Peyer's patch (tissue), 4 donors: ENCODE measurements around the gene PHEX. TPM values are rescaled to one million over a fixed set of nuclear protein-coding genes. Genes with fewer than 3 reads are reported as not detected.

ENCODE experiments used
- DNase-seq, 3 donors: peaks; one replicate each; pipeline ENCODE4 v3.0.0-alpha.2; 2017 to 2019
- H3K27ac ChIP-seq, 4 donors: fragments of 200-600 bp; sonication (generic); one replicate each; pipeline ENCODE4 v1.5.1; 2016 to 2019
- H3K27me3 ChIP-seq, 2 donors: fragments of 200-600 bp; sonication (generic); one replicate each; pipeline ENCODE4 v1.5.1; 2019
- H3K36me3 ChIP-seq, 3 donors: fragments of 200-600 bp; sonication (generic); one replicate each; pipeline ENCODE4 v1.5.1; 2016 to 2019
- H3K4me1 ChIP-seq, 4 donors: fragments of 200-600 bp; sonication (generic); one replicate each; pipeline ENCODE4 v1.5.1; 2016 to 2019
- H3K4me3 ChIP-seq, 4 donors: fragments of 200-600 bp; sonication (generic); 1 replicate in 3 of 4; 2 replicates in 1 of 4; pipeline ENCODE4 v1.5.1; 2016 to 2019; ENCODE audit warnings: mild to moderate bottlenecking in 1 of 4
- H3K9me3 ChIP-seq, 4 donors: fragments of 200-600 bp; sonication (generic); one replicate each; pipeline ENCODE4 v1.5.1; 2016 to 2019; ENCODE audit warnings: mild to moderate bottlenecking in 1 of 4
- POLR2A ChIP-seq, 2 donors: fragments of 450-650 bp; IDR thresholded peaks; one replicate each; pipeline ENCODE4 v1.5.1; 2017; ENCODE audit warnings: antibody characterized with exemption in 2 of 2, mild to moderate bottlenecking in 2 of 2, moderate library complexity in 2 of 2
- total RNA-seq, 4 donors: library from RNA; depleted of rRNA; stranded (reverse); fragments of >200 nt; gene quantifications; one replicate each; pipeline ENCODE4 v1.1.0, GENCODE V29; 2016
- TF ChIP-seq, protein P1 (sequence below), 6 experiments: fragments of 450-650 bp in 4 of 6; fragments of 200-600 bp in 2 of 6; sonication (generic) in 1 of 6; IDR thresholded peaks; one replicate each; pipeline ENCODE4 v1.5.1; 2017 to 2019; ENCODE audit warnings: antibody characterized with exemption in 6 of 6, mild to moderate bottlenecking in 3 of 6, moderate library complexity in 1 of 6

Gene PHEX
- total RNA-seq, 4 donors from 2014 or later = 2.4 to 20.7 (median 8.7) TPM; not detected in 1

DNA sequence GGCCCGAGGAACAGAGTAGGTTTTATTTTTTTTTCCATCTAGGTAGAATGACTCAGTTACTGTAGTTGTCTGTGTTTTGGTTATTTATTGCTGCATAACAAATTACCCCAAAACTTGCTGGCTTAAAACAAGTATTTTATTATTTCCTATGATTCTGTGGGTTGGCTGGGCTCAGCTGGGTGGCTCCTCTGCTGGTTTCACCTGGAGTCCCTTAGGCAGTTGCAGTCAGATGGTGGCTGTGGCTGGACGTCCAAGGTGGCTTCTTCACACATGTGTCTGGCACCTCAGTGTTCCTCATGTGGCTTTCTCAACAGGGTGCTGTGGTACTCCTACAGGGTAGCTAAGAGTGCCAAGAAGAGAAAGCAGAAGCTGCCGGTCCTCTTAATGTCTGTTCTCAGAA, 115.8 kb downstream of the PHEX start:
- Histone ChIP-seq H3K4me3 (no peak overlapping the region), H3K4me1 (no peaks in the 10 kb centered on the region), H3K27ac (no peak overlapping the region), H3K36me3 (no peaks in the 10 kb centered on the region), H3K9me3 (no peaks in the 10 kb centered on the region), H3K27me3 (no peaks in the 10 kb centered on the region)
- TF ChIP-seq, protein P1, sequence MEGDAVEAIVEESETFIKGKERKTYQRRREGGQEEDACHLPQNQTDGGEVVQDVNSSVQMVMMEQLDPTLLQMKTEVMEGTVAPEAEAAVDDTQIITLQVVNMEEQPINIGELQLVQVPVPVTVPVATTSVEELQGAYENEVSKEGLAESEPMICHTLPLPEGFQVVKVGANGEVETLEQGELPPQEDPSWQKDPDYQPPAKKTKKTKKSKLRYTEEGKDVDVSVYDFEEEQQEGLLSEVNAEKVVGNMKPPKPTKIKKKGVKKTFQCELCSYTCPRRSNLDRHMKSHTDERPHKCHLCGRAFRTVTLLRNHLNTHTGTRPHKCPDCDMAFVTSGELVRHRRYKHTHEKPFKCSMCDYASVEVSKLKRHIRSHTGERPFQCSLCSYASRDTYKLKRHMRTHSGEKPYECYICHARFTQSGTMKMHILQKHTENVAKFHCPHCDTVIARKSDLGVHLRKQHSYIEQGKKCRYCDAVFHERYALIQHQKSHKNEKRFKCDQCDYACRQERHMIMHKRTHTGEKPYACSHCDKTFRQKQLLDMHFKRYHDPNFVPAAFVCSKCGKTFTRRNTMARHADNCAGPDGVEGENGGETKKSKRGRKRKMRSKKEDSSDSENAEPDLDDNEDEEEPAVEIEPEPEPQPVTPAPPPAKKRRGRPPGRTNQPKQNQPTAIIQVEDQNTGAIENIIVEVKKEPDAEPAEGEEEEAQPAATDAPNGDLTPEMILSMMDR (IDR thresholded peaks at IDR 0.05) = no peak
- TF ChIP-seq POLR2A (IDR thresholded peaks at IDR 0.05) = no peak
- DNase-seq = no peak

DNA sequence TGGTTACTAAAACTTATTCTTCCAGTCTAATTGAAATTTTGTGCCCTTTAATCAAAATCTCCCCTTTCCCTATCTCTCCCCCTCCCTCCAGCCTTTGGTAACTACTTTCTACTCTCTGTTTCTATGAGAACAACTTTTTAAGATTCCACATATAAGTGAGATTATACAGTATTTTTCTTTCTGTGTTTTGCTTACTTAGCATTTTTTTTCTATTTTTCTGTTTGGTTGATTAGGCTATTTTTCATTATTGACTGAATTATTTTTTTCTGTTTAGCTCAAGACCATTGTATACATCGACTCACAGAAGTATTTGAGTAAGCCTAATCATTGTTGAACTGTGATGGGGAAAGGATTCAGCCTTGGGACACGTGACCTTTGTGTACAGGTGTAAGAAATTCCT, 116.4 kb downstream of the PHEX start:
- no peaks in the 10 kb centered on the region for H3K27me3 ChIP-seq
- no peaks in the 10 kb centered on the region for H3K9me3 ChIP-seq
- no peaks in the 10 kb centered on the region for H3K36me3 ChIP-seq
- no peak for DNase-seq
- no peak overlapping the region for H3K4me3 ChIP-seq
- H3K27ac ChIP-seq = no peak overlapping the region
- TF ChIP-seq POLR2A (IDR thresholded peaks at IDR 0.05) = no peak
- TF ChIP-seq, protein P1 (IDR thresholded peaks at IDR 0.05) = no peak
- H3K4me1 ChIP-seq = no peaks in the 10 kb centered on the region

DNA sequence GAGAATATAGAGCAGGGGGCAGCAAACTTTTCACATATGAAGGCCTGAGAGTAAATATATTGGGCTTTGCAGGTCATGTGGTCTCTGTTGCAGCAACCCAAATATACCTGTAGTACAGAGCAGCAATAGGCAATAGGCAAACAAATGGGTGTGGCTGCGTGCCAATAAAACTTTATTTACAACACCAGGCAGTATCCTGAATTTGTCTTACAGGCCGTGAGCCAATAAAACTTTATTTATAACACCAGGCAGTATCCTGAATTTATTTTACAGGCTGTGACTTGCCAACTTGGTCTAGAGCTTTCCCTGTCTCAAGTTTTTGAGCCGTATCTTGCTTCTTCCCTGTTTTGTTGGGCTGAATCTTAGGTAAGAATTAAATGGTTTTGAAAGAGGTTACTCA, 118.2 kb downstream of the PHEX start:
- no peak for DNase-seq
- Histone ChIP-seq H3K27ac (no peak overlapping the region), H3K27me3 (no peaks in the 10 kb centered on the region), H3K4me3 (no peak overlapping the region), H3K4me1 (no peaks in the 10 kb centered on the region), H3K9me3 (no peaks in the 10 kb centered on the region), H3K36me3 (no peaks in the 10 kb centered on the region)
- no peak for TF ChIP-seq POLR2A (IDR thresholded peaks at IDR 0.05)
- TF ChIP-seq, protein P1 (IDR thresholded peaks at IDR 0.05) = no peak

DNA sequence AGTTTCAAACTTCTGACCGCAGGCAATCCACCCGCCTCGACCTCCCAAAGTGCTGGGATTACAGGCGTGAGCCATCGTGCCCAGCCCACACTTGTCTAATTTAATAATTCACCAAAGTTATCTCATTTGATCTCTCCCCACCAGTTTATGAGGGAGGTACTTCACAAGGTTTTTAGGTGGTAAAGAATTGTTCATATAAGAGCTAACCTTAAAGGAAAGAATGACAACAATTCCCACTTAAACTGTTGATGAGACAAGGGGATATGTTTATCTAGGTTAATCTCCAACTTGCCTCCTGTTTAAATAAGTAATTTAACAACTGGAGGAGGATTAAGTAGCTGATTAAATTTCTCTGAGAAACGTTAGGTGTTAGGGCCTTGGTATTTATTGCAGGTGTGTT, 123.0 kb downstream of the PHEX start:
- no peaks in the 10 kb centered on the region for H3K9me3 ChIP-seq
- no peak overlapping the region for H3K4me3 ChIP-seq
- H3K4me1 ChIP-seq = no peaks in the 10 kb centered on the region
- H3K27ac ChIP-seq = no peak overlapping the region
- no peaks in the 10 kb centered on the region for H3K36me3 ChIP-seq
- TF ChIP-seq, protein P1 (IDR thresholded peaks at IDR 0.05) = no peak
- no peak for TF ChIP-seq POLR2A (IDR thresholded peaks at IDR 0.05)
- no peak for DNase-seq
- no peaks in the 10 kb centered on the region for H3K27me3 ChIP-seq

DNA sequence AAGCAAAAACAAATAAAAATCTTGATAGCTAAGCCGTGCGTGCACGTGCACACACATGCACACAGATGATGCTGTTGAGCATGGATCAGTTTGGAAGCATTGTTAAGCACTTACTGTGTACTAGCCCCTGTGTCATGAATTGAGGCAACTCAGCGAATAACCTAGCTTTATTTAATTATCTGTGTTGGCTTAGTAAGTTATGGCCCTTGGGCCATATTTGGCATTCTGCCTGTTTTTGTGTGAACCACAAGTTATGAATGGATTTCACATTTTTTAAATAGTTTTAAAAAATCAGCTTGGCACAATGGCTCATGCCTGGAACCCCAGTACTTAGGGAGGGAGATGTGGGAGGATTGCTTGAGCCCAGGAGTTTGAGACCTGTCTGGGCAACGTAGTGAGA, 126.9 kb downstream of the PHEX start:
- H3K27ac ChIP-seq = no peak overlapping the region
- TF ChIP-seq POLR2A (IDR thresholded peaks at IDR 0.05) = no peak
- TF ChIP-seq, protein P1 (IDR thresholded peaks at IDR 0.05) = no peak
- no peaks in the 10 kb centered on the region for H3K9me3 ChIP-seq
- DNase-seq = no peak
- no peaks in the 10 kb centered on the region for H3K4me1 ChIP-seq
- no peak overlapping the region for H3K4me3 ChIP-seq
- no peaks in the 10 kb centered on the region for H3K36me3 ChIP-seq
- H3K27me3 ChIP-seq = no peaks in the 10 kb centered on the region

DNA sequence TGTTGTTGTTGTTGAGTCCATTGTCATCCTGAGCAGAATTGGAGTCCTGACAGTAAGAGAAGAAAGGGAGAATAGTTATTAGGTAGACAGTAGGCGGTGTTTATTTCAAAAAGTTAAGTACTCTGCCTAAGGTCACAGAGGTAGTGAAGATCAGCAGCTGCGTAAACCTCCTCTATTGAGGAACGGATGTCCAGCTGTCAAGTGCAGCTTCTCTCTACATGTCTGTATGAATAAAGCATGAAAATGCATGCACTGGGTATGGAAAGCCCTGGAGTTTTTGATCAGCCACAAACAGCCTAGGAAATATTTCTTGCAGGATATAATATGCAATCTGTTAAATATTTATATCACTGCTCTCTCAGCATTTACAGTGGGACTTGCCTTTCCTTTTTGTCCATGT, 131.2 kb downstream of the PHEX start:
- H3K27ac ChIP-seq = no peak overlapping the region
- no peaks in the 10 kb centered on the region for H3K4me1 ChIP-seq
- no peaks in the 10 kb centered on the region for H3K36me3 ChIP-seq
- H3K27me3 ChIP-seq = no peaks in the 10 kb centered on the region
- no peak for TF ChIP-seq POLR2A (IDR thresholded peaks at IDR 0.05)
- TF ChIP-seq, protein P1 (IDR thresholded peaks at IDR 0.05) = no peak
- no peak for DNase-seq
- H3K4me3 ChIP-seq = no peak overlapping the region
- H3K9me3 ChIP-seq = no peaks in the 10 kb centered on the region
